HL-60 (cell line): Measurements from ENCODE around the gene PNMA8B.
"Not testable (repeated sequence)": the region's sequence is repeated elsewhere in the genome, so short reads cannot be mapped to it uniquely, and the experiment has no call there.

Experiments
- GABPA ChIP-seq: IDR thresholded peaks from 2 replicates; pipeline ENCODE4 v1.6.1; 2012; ENCODE audit warnings: low read depth
- POLR2AphosphoS5 ChIP-seq: IDR thresholded peaks from 2 replicates; pipeline ENCODE4 v1.6.1; 2012; ENCODE audit warnings: low read depth
- TF ChIP-seq, protein P1 (sequence below): IDR thresholded peaks from one replicate; pipeline ENCODE4 v1.5.1; 2011; ENCODE audit warnings: low read length, control low read depth, inconsistent platforms; ENCODE audit not compliant: insufficient read depth
- TF ChIP-seq, protein P2 (sequence below): IDR thresholded peaks from 2 replicates; pipeline ENCODE4 v1.6.1; 2012; ENCODE audit warnings: low read depth; ENCODE audit not compliant: insufficient replicate concordance

DNA sequence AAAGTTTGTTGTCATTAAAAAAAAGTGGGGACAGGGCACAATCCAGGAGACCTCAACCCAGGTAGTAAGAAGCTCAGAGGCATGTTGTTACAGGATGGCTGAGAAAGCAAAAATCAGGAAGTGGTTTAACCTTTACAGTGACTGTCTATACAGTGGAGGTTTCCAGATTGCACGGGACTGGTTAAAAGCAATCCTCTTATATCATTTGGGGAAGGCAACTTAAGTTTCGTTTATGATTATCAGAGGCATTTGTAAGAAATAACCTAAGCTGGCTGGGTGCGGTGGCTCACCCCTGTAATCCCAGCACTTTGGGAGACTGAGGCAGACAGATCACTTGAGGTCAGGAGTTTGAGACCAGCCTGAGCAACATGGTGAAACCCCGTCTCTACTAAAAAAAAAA lies 27.3 kb upstream of the PNMA8B start:
- TF ChIP-seq, protein P1, sequence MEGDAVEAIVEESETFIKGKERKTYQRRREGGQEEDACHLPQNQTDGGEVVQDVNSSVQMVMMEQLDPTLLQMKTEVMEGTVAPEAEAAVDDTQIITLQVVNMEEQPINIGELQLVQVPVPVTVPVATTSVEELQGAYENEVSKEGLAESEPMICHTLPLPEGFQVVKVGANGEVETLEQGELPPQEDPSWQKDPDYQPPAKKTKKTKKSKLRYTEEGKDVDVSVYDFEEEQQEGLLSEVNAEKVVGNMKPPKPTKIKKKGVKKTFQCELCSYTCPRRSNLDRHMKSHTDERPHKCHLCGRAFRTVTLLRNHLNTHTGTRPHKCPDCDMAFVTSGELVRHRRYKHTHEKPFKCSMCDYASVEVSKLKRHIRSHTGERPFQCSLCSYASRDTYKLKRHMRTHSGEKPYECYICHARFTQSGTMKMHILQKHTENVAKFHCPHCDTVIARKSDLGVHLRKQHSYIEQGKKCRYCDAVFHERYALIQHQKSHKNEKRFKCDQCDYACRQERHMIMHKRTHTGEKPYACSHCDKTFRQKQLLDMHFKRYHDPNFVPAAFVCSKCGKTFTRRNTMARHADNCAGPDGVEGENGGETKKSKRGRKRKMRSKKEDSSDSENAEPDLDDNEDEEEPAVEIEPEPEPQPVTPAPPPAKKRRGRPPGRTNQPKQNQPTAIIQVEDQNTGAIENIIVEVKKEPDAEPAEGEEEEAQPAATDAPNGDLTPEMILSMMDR, result not testable (repeated sequence)
- TF ChIP-seq GABPA, POLR2AphosphoS5: not testable (repeated sequence)
- TF ChIP-seq, protein P2, sequence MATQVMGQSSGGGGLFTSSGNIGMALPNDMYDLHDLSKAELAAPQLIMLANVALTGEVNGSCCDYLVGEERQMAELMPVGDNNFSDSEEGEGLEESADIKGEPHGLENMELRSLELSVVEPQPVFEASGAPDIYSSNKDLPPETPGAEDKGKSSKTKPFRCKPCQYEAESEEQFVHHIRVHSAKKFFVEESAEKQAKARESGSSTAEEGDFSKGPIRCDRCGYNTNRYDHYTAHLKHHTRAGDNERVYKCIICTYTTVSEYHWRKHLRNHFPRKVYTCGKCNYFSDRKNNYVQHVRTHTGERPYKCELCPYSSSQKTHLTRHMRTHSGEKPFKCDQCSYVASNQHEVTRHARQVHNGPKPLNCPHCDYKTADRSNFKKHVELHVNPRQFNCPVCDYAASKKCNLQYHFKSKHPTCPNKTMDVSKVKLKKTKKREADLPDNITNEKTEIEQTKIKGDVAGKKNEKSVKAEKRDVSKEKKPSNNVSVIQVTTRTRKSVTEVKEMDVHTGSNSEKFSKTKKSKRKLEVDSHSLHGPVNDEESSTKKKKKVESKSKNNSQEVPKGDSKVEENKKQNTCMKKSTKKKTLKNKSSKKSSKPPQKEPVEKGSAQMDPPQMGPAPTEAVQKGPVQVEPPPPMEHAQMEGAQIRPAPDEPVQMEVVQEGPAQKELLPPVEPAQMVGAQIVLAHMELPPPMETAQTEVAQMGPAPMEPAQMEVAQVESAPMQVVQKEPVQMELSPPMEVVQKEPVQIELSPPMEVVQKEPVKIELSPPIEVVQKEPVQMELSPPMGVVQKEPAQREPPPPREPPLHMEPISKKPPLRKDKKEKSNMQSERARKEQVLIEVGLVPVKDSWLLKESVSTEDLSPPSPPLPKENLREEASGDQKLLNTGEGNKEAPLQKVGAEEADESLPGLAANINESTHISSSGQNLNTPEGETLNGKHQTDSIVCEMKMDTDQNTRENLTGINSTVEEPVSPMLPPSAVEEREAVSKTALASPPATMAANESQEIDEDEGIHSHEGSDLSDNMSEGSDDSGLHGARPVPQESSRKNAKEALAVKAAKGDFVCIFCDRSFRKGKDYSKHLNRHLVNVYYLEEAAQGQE, result not testable (repeated sequence)
